SIG-M5 treated with dmso at 0.1 percent for 504 hours (cell line): ENCODE measurements around the gene IQSEC1.

Source experiments
- DNase-seq: peaks from one replicate; lab custom pipeline; 2025; ENCODE audit not compliant: unreplicated experiment; lab: John Stamatoyannopoulos, UW

IQSEC1 gene

GRCh38 chr3:12972781-12973702 lies 100.2 kb downstream of the IQSEC1 start:
- DNase-seq = no peak

GRCh38 chr3:12972043-12972442 lies 101.2 kb downstream of the IQSEC1 start:
- no peak for DNase-seq

DNA sequence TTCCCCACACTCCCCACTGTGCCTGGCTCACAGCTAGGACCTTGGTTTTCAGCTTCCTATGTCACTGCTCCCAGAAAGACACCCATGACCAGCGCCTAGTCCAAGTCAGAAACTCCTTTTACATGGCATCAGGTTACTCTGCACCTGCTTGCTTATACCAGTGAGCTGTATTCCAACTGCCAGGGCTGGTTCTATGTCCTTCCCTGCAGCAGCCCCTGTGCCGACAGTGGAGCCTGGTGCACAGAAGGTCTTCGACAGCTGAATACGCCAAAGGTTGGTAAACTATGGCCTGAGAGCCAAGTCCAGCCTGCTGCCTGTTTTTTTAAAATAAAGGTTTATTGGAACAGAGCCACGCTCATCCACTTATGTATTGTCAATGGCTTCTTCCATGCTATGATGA lies 102.5 kb downstream of the IQSEC1 start:
- DNase-seq = peak; percentile 33

DNA sequence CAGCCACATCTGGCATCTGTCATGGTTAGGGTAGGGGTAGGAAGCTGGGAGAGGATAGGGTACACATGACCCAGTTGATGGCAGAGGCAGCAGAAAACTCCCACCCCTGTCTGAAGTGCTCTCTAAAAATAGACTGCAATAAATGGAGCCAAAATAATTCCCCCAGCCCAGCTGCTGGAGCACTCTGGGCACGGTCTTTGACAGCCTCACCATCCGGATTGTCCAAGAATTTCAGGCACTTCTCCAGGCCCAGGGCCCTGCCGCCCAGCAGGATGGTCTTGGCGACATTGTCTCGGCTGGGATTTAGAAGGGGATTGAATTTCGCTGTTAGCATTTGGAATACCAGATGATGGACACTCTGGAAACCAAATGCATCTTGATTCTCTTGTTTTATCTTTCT lies 103.7 kb downstream of the IQSEC1 start:
- DNase-seq = no peak

DNA sequence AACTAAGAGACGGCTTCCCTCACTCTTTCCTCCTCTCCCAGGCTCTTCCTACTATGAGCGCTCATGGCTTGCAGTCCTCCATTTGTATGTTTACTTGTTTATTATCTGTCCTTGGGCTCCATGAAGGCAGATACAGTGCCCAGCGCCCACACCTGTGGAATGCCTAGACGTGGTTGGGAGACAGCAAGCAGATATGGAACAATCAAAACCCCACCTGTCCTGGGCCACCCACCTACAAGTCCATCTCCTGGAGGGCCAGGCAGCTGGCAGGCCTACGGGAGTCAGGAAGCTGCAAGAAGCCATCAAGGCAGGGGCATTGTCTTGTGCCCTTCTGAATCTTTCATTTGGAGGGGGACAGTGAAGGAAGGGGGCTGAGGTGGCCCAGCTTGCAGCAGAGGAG lies 104.7 kb downstream of the IQSEC1 start:
- DNase-seq = no peak

- peak; percentile 91 for DNase-seq
Observed at GRCh38 chr3:12967606-12968351, 105.5 kb downstream of the IQSEC1 start.

GRCh38 chr3:12966847-12967605 lies 106.2 kb downstream of the IQSEC1 start:
- no peak for DNase-seq

GRCh38 chr3:12965999-12966846 lies 107.0 kb downstream of the IQSEC1 start:
- DNase-seq = no peak

GRCh38 chr3:12964711-12965612 lies 108.3 kb downstream of the IQSEC1 start:
- DNase-seq = peak; percentile 22

- no peak for DNase-seq
Observed at GRCh38 chr3:12963922-12964701, 109.1 kb downstream of the IQSEC1 start.

DNA sequence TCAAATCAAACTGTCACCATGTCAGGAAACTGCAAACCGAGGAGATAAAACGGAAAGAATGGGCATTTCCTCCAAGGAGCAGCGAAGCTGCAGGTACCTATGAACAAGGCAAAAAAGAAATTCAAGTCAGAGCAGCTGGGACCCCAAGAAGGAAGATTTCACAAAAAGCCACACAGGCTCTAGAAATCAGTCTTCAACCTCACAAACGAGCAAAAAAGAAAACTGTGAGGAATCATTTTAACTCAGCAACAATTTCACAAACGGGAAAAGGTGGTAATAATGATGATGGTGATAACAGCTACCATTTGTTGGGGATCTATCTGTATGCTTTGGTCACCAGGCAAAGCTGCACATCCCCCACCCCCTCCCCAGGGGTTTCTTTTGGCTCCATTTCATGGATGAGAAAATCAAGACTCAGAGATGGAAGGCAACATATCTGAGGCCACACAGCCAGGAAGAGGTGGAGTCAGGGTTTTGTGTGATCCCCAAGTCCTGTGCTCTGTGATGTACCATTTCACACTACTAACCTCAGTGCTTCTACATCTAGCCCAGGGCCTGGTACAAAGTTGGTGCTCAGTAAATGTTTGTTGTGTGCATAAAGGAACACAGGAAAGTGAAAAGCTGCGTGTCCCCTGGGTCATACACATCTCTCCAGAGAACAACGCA lies 109.9 kb downstream of the IQSEC1 start:
- DNase-seq = no peak

DNA sequence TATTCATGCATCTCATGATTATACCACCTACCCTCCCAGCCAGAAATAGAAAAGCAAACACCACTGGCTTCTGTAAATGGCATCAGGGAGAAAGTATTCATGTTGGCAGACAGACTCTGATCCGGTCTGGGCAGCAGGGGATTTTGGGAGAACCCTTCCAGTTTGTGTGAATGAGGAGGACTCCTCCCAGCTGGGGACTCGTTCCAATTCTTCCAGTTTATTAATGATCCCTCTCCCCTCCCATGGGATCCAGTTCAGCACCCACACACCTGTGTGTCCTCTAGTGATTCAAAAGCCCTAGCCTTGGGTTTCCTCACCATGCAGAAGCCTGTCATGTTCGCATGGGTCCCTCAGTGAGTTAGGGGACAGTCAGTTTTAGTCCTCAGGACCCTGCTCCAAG lies 110.9 kb downstream of the IQSEC1 start:
- no peak for DNase-seq

DNA sequence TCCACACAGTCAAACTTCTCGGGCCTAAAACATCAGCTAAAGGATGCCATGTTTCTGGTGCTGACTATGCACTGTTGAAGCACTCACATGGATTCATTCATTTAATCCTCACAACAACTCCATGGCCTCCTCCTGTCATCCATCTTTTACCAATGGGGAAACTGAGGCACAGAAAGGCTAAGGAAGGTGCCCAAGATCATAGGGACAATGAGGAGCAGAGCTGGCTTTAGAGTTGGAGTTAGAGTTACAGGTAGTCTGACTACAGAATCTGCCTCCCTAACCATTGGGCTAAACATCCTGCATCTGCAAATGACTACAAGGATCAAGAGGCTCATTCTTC lies 111.6 kb downstream of the IQSEC1 start:
- no peak for DNase-seq

GRCh38 chr3:12961007-12961696 lies 112.1 kb downstream of the IQSEC1 start:
- no peak for DNase-seq

GRCh38 chr3:12960497-12960896 lies 112.7 kb downstream of the IQSEC1 start:
- DNase-seq = no peak

- peak; percentile 81 for DNase-seq
Observed at GRCh38 chr3:12959838-12960378, 113.3 kb downstream of the IQSEC1 start.

- DNase-seq = no peak
Observed at GRCh38 chr3:12959410-12959809, 113.8 kb downstream of the IQSEC1 start.
